H1 (cell line): ENCODE measurements around the gene ANKRD53.

Source experiments
- CEBPB ChIP-seq: IDR thresholded peaks from 2 replicates; pipeline ENCODE4 v1.6.1; 2012; ENCODE audit warnings: low read depth, low read length
- CTBP2 ChIP-seq: IDR thresholded peaks from 2 replicates; pipeline ENCODE4 v1.7.0; 2011; ENCODE audit warnings: borderline replicate concordance, mild to moderate bottlenecking, moderate library complexity, mixed read lengths, low read length; ENCODE audit not compliant: insufficient read depth, insufficient read length
- EP300 ChIP-seq, 2 experiments: IDR thresholded peaks; 1 replicate in 1 of 2; 2 replicates in 1 of 2; pipeline ENCODE4 v1.6.1; 2011 to 2012; ENCODE audit warnings: low read depth in 2 of 2, low read length in 2 of 2, mild to moderate bottlenecking in 2 of 2, borderline replicate concordance in 1 of 2, inconsistent platforms in 1 of 2, moderate library complexity in 1 of 2
- PHF8 ChIP-seq: fragments of 200-600 bp; sonication (generic); conservative IDR thresholded peaks from 2 replicates; pipeline ENCODE4 v1.7.1; 2012; ENCODE audit warnings: low read depth, mild to moderate bottlenecking, inconsistent platforms, low read length, moderate library complexity
- POLR2A ChIP-seq, 2 experiments: IDR thresholded peaks; 1 replicate in 1 of 2; 2 replicates in 1 of 2; pipeline ENCODE4 v1.6.1; 2011; ENCODE audit warnings: low read depth in 2 of 2, low read length in 2 of 2, mild to moderate bottlenecking in 2 of 2; ENCODE audit errors: control extremely low read depth in 1 of 2
- POU5F1 ChIP-seq: IDR thresholded peaks from 2 replicates; pipeline ENCODE4 v1.6.1; 2011; ENCODE audit warnings: low read depth, mild to moderate bottlenecking, low read length, moderate library complexity
- RXRA ChIP-seq: IDR thresholded peaks from 2 replicates; pipeline ENCODE4 v1.6.1; 2011; ENCODE audit warnings: low read depth, mild to moderate bottlenecking, low read length, moderate library complexity; ENCODE audit not compliant: insufficient read depth
- TAF1 ChIP-seq: IDR thresholded peaks from 2 replicates; pipeline ENCODE4 v1.6.1; 2011; ENCODE audit warnings: mild to moderate bottlenecking, low read depth, low read length
- YY1 ChIP-seq: IDR thresholded peaks from 2 replicates; pipeline ENCODE4 v1.6.1; 2011; ENCODE audit warnings: low read depth, mild to moderate bottlenecking, low read length
- TF ChIP-seq, protein P1 (sequence below), 3 experiments: IDR thresholded peaks; 1 replicate in 2 of 3; 2 replicates in 1 of 3; pipeline versions ENCODE4 v1.5.1 to v1.6.1; 2011; ENCODE audit warnings: low read length in 3 of 3, mild to moderate bottlenecking in 3 of 3, inconsistent platforms in 2 of 3, low read depth in 1 of 3, moderate library complexity in 1 of 3; ENCODE audit not compliant: insufficient read depth in 1 of 3; ENCODE audit errors: control extremely low read depth in 1 of 3

DNA sequence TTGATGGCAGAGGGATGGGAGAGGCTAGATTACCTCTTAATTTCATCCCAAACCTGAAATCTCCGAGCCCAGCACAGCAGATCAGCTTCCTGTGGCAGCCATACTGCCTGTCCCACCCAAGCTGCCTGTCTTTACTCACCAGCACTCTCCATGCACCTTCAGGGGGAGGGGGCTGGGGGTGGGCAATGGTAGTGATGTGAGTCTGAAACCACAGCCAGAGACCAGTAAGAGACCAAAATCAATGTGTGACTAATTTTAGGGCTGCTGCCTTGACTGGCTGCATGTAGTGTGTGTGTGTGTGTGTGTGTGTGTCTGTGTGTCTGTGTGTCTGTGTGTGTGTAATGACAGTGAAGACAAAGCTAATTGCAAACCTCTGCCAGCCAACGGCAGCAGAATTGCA lies 27.9 kb downstream of the ANKRD53 start:
- no peak for TF ChIP-seq TAF1
- TF ChIP-seq, protein P1, sequence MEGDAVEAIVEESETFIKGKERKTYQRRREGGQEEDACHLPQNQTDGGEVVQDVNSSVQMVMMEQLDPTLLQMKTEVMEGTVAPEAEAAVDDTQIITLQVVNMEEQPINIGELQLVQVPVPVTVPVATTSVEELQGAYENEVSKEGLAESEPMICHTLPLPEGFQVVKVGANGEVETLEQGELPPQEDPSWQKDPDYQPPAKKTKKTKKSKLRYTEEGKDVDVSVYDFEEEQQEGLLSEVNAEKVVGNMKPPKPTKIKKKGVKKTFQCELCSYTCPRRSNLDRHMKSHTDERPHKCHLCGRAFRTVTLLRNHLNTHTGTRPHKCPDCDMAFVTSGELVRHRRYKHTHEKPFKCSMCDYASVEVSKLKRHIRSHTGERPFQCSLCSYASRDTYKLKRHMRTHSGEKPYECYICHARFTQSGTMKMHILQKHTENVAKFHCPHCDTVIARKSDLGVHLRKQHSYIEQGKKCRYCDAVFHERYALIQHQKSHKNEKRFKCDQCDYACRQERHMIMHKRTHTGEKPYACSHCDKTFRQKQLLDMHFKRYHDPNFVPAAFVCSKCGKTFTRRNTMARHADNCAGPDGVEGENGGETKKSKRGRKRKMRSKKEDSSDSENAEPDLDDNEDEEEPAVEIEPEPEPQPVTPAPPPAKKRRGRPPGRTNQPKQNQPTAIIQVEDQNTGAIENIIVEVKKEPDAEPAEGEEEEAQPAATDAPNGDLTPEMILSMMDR (IDR thresholded peaks at IDR 0.05; ENCODE audit: control extremely low read depth in 1 of 3, insufficient read depth in 1 of 3, low read depth in 1 of 3, low read length in 3 of 3), result no peak
- TF ChIP-seq CTBP2, result no peak
- TF ChIP-seq EP300 (IDR thresholded peaks at IDR 0.05; ENCODE audit: borderline replicate concordance in 1 of 2, low read depth in 2 of 2, low read length in 2 of 2), result no peak
- TF ChIP-seq POLR2A (IDR thresholded peaks at IDR 0.05; ENCODE audit: control extremely low read depth in 1 of 2, low read depth in 2 of 2, low read length in 2 of 2), result no peak
- TF ChIP-seq CEBPB, result no peak
- TF ChIP-seq RXRA, result no peak
- no peak for TF ChIP-seq YY1
- no peak for TF ChIP-seq POU5F1
- no peak for TF ChIP-seq PHF8
